DMS114 treated with DMSO at 0.1 percent for 48 hours (cell line): Measurements from ENCODE around the gene MON2.

Experiments
- DNase-seq: peaks from one replicate; lab custom pipeline; 2025; ENCODE audit not compliant: unreplicated experiment; lab: John Stamatoyannopoulos, UW

The MON2 gene

GRCh38 chr12:62649412-62650138 lies 182.9 kb downstream of the MON2 start:
- DNase-seq, result no peak
